Raji (cell line): ENCODE data around the gene FHIT.

Source experiments
- POLR2A ChIP-seq: IDR thresholded peaks from 2 replicates; pipeline ENCODE4 v1.6.1; 2011; ENCODE audit warnings: low read depth, low read length, control low read depth; ENCODE audit not compliant: insufficient read depth

Gene FHIT

GRCh38 chr3:59699648-59700320 is 1551.5 kb downstream of the FHIT start:
- no peak for TF ChIP-seq POLR2A
